ENCODE data around the gene NFKBIA.
A peak's percentile ranks its signal among the peaks of the same experiment; 100 is the strongest.
"Not testable (repeated sequence)": the region's sequence is repeated elsewhere in the genome, so short reads cannot be mapped to it uniquely, and the experiment has no call there.

The NFKBIA gene

GRCh38 chr14:35404449-35405303, at the start of gene NFKBIA:
TSS of gene NFKBIA (minus strand) at chr14:35404749. CDS start at chr14:35404644, 105 bp downstream.
- DNase-seq (ENCODE audit: low read depth in 1 of 2, low spot score in 1 of 2) = peak; percentile 94

GRCh38 chr14:35446450-35446849, 41.9 kb upstream of the NFKBIA start:
- no peak for DNase-seq (ENCODE audit: low read depth in 1 of 2, low spot score in 1 of 2)

- no peak for DNase-seq (ENCODE audit: low read depth in 1 of 2, low spot score in 1 of 2)
These were observed 39.6 kb upstream of the NFKBIA start for GRCh38 chr14:35444104-35444503.

- no peak for DNase-seq (ENCODE audit: low read depth in 1 of 2, low spot score in 1 of 2)
These were observed 36.6 kb upstream of the NFKBIA start for GRCh38 chr14:35441160-35441559.

GRCh38 chr14:35438910-35439713, 34.6 kb upstream of the NFKBIA start:
- DNase-seq (ENCODE audit: low read depth in 1 of 2, low spot score in 1 of 2) = no peak

- not testable (repeated sequence) for DNase-seq (ENCODE audit: low read depth in 1 of 2, low spot score in 1 of 2)
These were observed 33.9 kb upstream of the NFKBIA start for GRCh38 chr14:35438492-35438891.

- no peak for DNase-seq (ENCODE audit: low read depth in 1 of 2, low spot score in 1 of 2)
These were observed 30.6 kb upstream of the NFKBIA start for GRCh38 chr14:35435177-35435576.

- no peak for DNase-seq (ENCODE audit: low read depth in 1 of 2, low spot score in 1 of 2)
These were observed 29.3 kb upstream of the NFKBIA start for GRCh38 chr14:35433826-35434225.

- no peak for DNase-seq (ENCODE audit: low read depth in 1 of 2, low spot score in 1 of 2)
These were observed 26.1 kb upstream of the NFKBIA start for GRCh38 chr14:35430459-35431199.

GRCh38 chr14:35429951-35430350, 25.4 kb upstream of the NFKBIA start:
- no peak for DNase-seq (ENCODE audit: low read depth in 1 of 2, low spot score in 1 of 2)

- no peak for DNase-seq (ENCODE audit: low read depth in 1 of 2, low spot score in 1 of 2)
These were observed 21.3 kb upstream of the NFKBIA start for GRCh38 chr14:35425850-35426249.

GRCh38 chr14:35423621-35424020, 19.1 kb upstream of the NFKBIA start:
- no peak for DNase-seq (ENCODE audit: low read depth in 1 of 2, low spot score in 1 of 2)

GRCh38 chr14:35420036-35420811, 15.7 kb upstream of the NFKBIA start:
- no peak for DNase-seq (ENCODE audit: low read depth in 1 of 2, low spot score in 1 of 2)

- DNase-seq (ENCODE audit: low read depth in 1 of 2, low spot score in 1 of 2) = no peak
These were observed 14.9 kb upstream of the NFKBIA start for GRCh38 chr14:35419429-35419841.

GRCh38 chr14:35418093-35418492, 13.5 kb upstream of the NFKBIA start:
- DNase-seq (ENCODE audit: low read depth in 1 of 2, low spot score in 1 of 2) = no peak

- peak in 1 of 2 donors; percentile 81 for DNase-seq (ENCODE audit: low read depth in 1 of 2, low spot score in 1 of 2)
These were observed 11.7 kb upstream of the NFKBIA start for GRCh38 chr14:35416108-35416750.

GRCh38 chr14:35414365-35414764, 9.8 kb upstream of the NFKBIA start:
- DNase-seq (ENCODE audit: low read depth in 1 of 2, low spot score in 1 of 2) = no peak

GRCh38 chr14:35412272-35413056, 7.9 kb upstream of the NFKBIA start:
- no peak for DNase-seq (ENCODE audit: low read depth in 1 of 2, low spot score in 1 of 2)

- no peak for DNase-seq (ENCODE audit: low read depth in 1 of 2, low spot score in 1 of 2)
These were observed 6.3 kb upstream of the NFKBIA start for GRCh38 chr14:35410858-35411257.
